IMR-90 (cell line): Measurements from ENCODE around the gene XYLB.

Experiments used
- CEBPB ChIP-seq: IDR thresholded peaks from 2 replicates; pipeline ENCODE4 v1.6.1; 2012; ENCODE audit warnings: low read depth, low read length, improper control_type of control experiment
- CTCF ChIP-seq: conservative IDR thresholded peaks from 2 replicates; pipeline ENCODE4 v1.5.1; 2012; ENCODE audit warnings: mild to moderate bottlenecking, low read depth, low read length, improper control_type of control experiment

GRCh38 chr3:38297537-38297936 lies 49.0 kb upstream of the XYLB start:
- TF ChIP-seq CTCF (no peak), CEBPB (no peak)
